ENCODE results near the gene TMSB15C. TPM values are rescaled to one million over a fixed set of nuclear protein-coding genes. Genes with fewer than 3 reads are reported as not detected.
"Not testable (repeated sequence)": the region's sequence is repeated elsewhere in the genome, so short reads cannot be mapped to it uniquely, and the experiment has no call there.

Gene TMSB15C
- total RNA-seq (2014; rRNA removed; shearing (Covaris generic); ENCODE audit: low replicate concordance): 3.7 and 4.6 TPM in 2 replicates

GRCh38 chrX:104075778-104076445 is at the start of gene TMSB15C:
TMSB15C (minus strand) TSS chrX:104076236.
- DNase-seq (ENCODE audit: low read depth); in situ Hi-C loops (cut with HindIII; ENCODE audit: low pct_unique_long_range_greater_than_20kb, low sequenced_read_pairs): not testable (repeated sequence)

GRCh38 chrX:104122829-104123228 is 46.8 kb upstream of the TMSB15C start:
- DNase-seq (ENCODE audit: low read depth): no peak
- in situ Hi-C loops (cut with HindIII; ENCODE audit: low pct_unique_long_range_greater_than_20kb, low sequenced_read_pairs): no loop called here

- DNase-seq (ENCODE audit: low read depth): no peak
- in situ Hi-C loops (cut with HindIII; ENCODE audit: low pct_unique_long_range_greater_than_20kb, low sequenced_read_pairs): no loop called here
These were observed 42.7 kb upstream of the TMSB15C start for GRCh38 chrX:104118765-104119164.

GRCh38 chrX:104117759-104118158 is 41.7 kb upstream of the TMSB15C start:
- in situ Hi-C loops (cut with HindIII; ENCODE audit: low pct_unique_long_range_greater_than_20kb, low sequenced_read_pairs): no loop called here
- no peak for DNase-seq (ENCODE audit: low read depth)

GRCh38 chrX:104113222-104113965 is 37.4 kb upstream of the TMSB15C start:
- peak; percentile 58 for DNase-seq (ENCODE audit: low read depth)
- in situ Hi-C loops (cut with HindIII; ENCODE audit: low pct_unique_long_range_greater_than_20kb, low sequenced_read_pairs): no loop called here

- peak; percentile 76 for DNase-seq (ENCODE audit: low read depth)
- in situ Hi-C loops (cut with HindIII; ENCODE audit: low pct_unique_long_range_greater_than_20kb, low sequenced_read_pairs): no loop called here
These were observed 36.4 kb upstream of the TMSB15C start, which contains the start of gene ZCCHC18 for GRCh38 chrX:104112326-104112951. ZCCHC18 (plus strand) TSS chrX:104112523; CDS start chrX:104114112, 1,589 bp downstream.

GRCh38 chrX:104110491-104111240 is 34.6 kb upstream of the TMSB15C start:
- DNase-seq (ENCODE audit: low read depth); in situ Hi-C loops (cut with HindIII; ENCODE audit: low pct_unique_long_range_greater_than_20kb, low sequenced_read_pairs): not testable (repeated sequence)

- DNase-seq (ENCODE audit: low read depth): no peak
These were observed 32.9 kb upstream of the TMSB15C start for GRCh38 chrX:104108955-104109354.

GRCh38 chrX:104105330-104106262 is 29.6 kb upstream of the TMSB15C start:
- DNase-seq (ENCODE audit: low read depth): no peak
- in situ Hi-C loops (cut with HindIII; ENCODE audit: low pct_unique_long_range_greater_than_20kb, low sequenced_read_pairs): no loop called here

More at GRCh38 chrX:104108955-104109354, 32.9 kb upstream of the TMSB15C start:
- in situ Hi-C loops (cut with HindIII; ENCODE audit: low pct_unique_long_range_greater_than_20kb, low sequenced_read_pairs): no loop called here

GRCh38 chrX:104104676-104105075 is 28.6 kb upstream of the TMSB15C start:
- no peak for DNase-seq (ENCODE audit: low read depth)
- in situ Hi-C loops (cut with HindIII; ENCODE audit: low pct_unique_long_range_greater_than_20kb, low sequenced_read_pairs): no loop called here

GRCh38 chrX:104098919-104099318 is 22.9 kb upstream of the TMSB15C start:
- in situ Hi-C loops (cut with HindIII; ENCODE audit: low pct_unique_long_range_greater_than_20kb, low sequenced_read_pairs): no loop called here
- DNase-seq (ENCODE audit: low read depth): no peak

- peak; percentile 52 for DNase-seq (ENCODE audit: low read depth)
- in situ Hi-C loops (cut with HindIII; ENCODE audit: low pct_unique_long_range_greater_than_20kb, low sequenced_read_pairs): no loop called here
These were observed 22.2 kb upstream of the TMSB15C start for GRCh38 chrX:104098151-104098808.

- in situ Hi-C loops (cut with HindIII; ENCODE audit: low pct_unique_long_range_greater_than_20kb, low sequenced_read_pairs): no loop called here
These were observed 9.9 kb upstream of the TMSB15C start for GRCh38 chrX:104085919-104086318.

GRCh38 chrX:104085477-104085876 is 9.4 kb upstream of the TMSB15C start:
- in situ Hi-C loops (cut with HindIII; ENCODE audit: low pct_unique_long_range_greater_than_20kb, low sequenced_read_pairs): no loop called here
- no peak for DNase-seq (ENCODE audit: low read depth)

More at GRCh38 chrX:104085919-104086318, 9.9 kb upstream of the TMSB15C start:
- DNase-seq (ENCODE audit: low read depth): no peak

GRCh38 chrX:104084534-104085277 is 8.7 kb upstream of the TMSB15C start:
- no peak for DNase-seq (ENCODE audit: low read depth)
- in situ Hi-C loops (cut with HindIII; ENCODE audit: low pct_unique_long_range_greater_than_20kb, low sequenced_read_pairs): no loop called here

GRCh38 chrX:104084063-104084462 is 8.0 kb upstream of the TMSB15C start:
- in situ Hi-C loops (cut with HindIII; ENCODE audit: low pct_unique_long_range_greater_than_20kb, low sequenced_read_pairs): no loop called here
- DNase-seq (ENCODE audit: low read depth): no peak

All from Caki2 (cell line).